Adipose tissue (tissue), 3 donors: ENCODE measurements around the gene PHF1. TPM values are rescaled to one million over a fixed set of nuclear protein-coding genes. Genes with fewer than 3 reads are reported as not detected.
A peak's percentile ranks its signal among the peaks of the same experiment; 100 is the strongest.
"Not testable (repeated sequence)": the region's sequence is repeated elsewhere in the genome, so short reads cannot be mapped to it uniquely, and the experiment has no call there.

Experiments used
- H3K27ac ChIP-seq: one replicate; pipeline ENCODE4 v1.5.1; 2013; ENCODE audit warnings: low read depth, low read length
- whole genome bisulfite sequencing, 3 donors: extraction: QIAGEN DNeasy Blood & Tissue Kit; methylation state at CpG; one replicate each; pipeline ENCODE4 v1.1.7; 2013; 5-methylcytosine and 5-hydroxymethylcytosine counted together
- polyA plus RNA-seq, 3 donors: library from polyadenylated mRNA; stranded (reverse); fragments of 200-250 nt; gene quantifications; one replicate each; pipeline ENCODE4 v1.2.3, GENCODE V29; 2013
- donor health status: healthy with polysubstance abuse.
- donor health status: Bipolar disorder and iron deficiency.
- donor health status: healthy.

Gene PHF1
- 100 to 1,000 TPM in 1 of 3 donors, 10 to 100 TPM in 2; 52.3 to 106 (median 73.9) TPM for polyA plus RNA-seq

GRCh38 chr6:33410711-33411631 is at the start of gene PHF1:
TSS of gene PHF1 (plus strand) at chr6:33411014. CDS start at chr6:33412264, 1,250 bp downstream.
- peak within 1 kb of the TSS; percentile 91 for H3K27ac ChIP-seq
- 0 to 1% (median 1%) methylated on average over 37 to 60 of the region's 67 CpGs for WGBS, 3 donors

- 86 to 88% (median 86%) methylated on average over 12 of the region's 12 CpGs for WGBS, 3 donors
- H3K27ac ChIP-seq: not testable (repeated sequence)
Measured at GRCh38 chr6:33363486-33363885, 47.3 kb upstream of the PHF1 start.

GRCh38 chr6:33364475-33365205 is 46.2 kb upstream of the PHF1 start:
- WGBS, 3 donors: 23 to 37% (median 31%) methylated on average over 7 of the region's 8 CpGs
- not testable (repeated sequence) for H3K27ac ChIP-seq

GRCh38 chr6:33365206-33365971 is 45.4 kb upstream of the PHF1 start:
- WGBS, 3 donors: 79 to 86% (median 84%) methylated on average over 9 to 10 of the region's 10 CpGs
- not testable (repeated sequence) for H3K27ac ChIP-seq

- no peak overlapping the region for H3K27ac ChIP-seq
- 81 to 88% (median 87%) methylated on average over 8 of the region's 8 CpGs for WGBS, 3 donors
Measured at GRCh38 chr6:33367009-33367714, 43.7 kb upstream of the PHF1 start.

- 93 to 96% (median 95%) methylated on average over 4 to 5 of the region's 5 CpGs for WGBS, 3 donors
Measured at GRCh38 chr6:33367715-33368025, 43.1 kb upstream of the PHF1 start.

GRCh38 chr6:33371901-33372300 is 38.9 kb upstream of the PHF1 start:
- 89 to 93% (median 90%) methylated on average over 8 of the region's 8 CpGs for WGBS, 3 donors
- not testable (repeated sequence) for H3K27ac ChIP-seq

More at GRCh38 chr6:33367715-33368025, 43.1 kb upstream of the PHF1 start:
- not testable (repeated sequence) for H3K27ac ChIP-seq

GRCh38 chr6:33372526-33373123 is 38.2 kb upstream of the PHF1 start:
- 29 to 38% (median 31%) methylated on average over 5 of the region's 5 CpGs for WGBS, 3 donors
- H3K27ac ChIP-seq: no peak overlapping the region

- no peak overlapping the region for H3K27ac ChIP-seq
- 61 to 68% (median 61%) methylated on average over 8 of the region's 8 CpGs for WGBS, 3 donors
Measured at GRCh38 chr6:33373960-33374910, 36.6 kb upstream of the PHF1 start.

- WGBS, 3 donors: 12 to 28% (median 16%) methylated on average over 9 of the region's 9 CpGs
Measured at GRCh38 chr6:33375143-33375671, 35.6 kb upstream of the PHF1 start.

GRCh38 chr6:33377171-33377570 is 33.6 kb upstream of the PHF1 start:
- WGBS, 3 donors: 63 to 74% (median 64%) methylated on average over 4 of the region's 4 CpGs
- no peak overlapping the region for H3K27ac ChIP-seq

More at GRCh38 chr6:33375143-33375671, 35.6 kb upstream of the PHF1 start:
- no peak overlapping the region for H3K27ac ChIP-seq

GRCh38 chr6:33379184-33379583 is 31.6 kb upstream of the PHF1 start:
- whole genome bisulfite sequencing, 3 donors: 89 to 97% (median 94%) methylated on average over 10 of the region's 10 CpGs
- not testable (repeated sequence) for H3K27ac ChIP-seq

GRCh38 chr6:33380272-33380981 is 30.4 kb upstream of the PHF1 start:
- no peak overlapping the region for H3K27ac ChIP-seq

GRCh38 chr6:33383427-33384185 is 27.2 kb upstream of the PHF1 start:
- no peak overlapping the region for H3K27ac ChIP-seq
- WGBS, 3 donors: 73 to 77% (median 75%) methylated on average over 10 of the region's 10 CpGs

More at GRCh38 chr6:33380272-33380981, 30.4 kb upstream of the PHF1 start:
- 90 to 93% (median 92%) methylated on average over 2 of the region's 2 CpGs for WGBS, 3 donors

- no peak overlapping the region for H3K27ac ChIP-seq
- WGBS, 3 donors: 19 to 44% (median 24%) methylated on average over 4 of the region's 4 CpGs
Measured at GRCh38 chr6:33384581-33385020, 26.2 kb upstream of the PHF1 start.
